ENCODE results near the gene NDUFS8.

NDUFS8 gene

DNA sequence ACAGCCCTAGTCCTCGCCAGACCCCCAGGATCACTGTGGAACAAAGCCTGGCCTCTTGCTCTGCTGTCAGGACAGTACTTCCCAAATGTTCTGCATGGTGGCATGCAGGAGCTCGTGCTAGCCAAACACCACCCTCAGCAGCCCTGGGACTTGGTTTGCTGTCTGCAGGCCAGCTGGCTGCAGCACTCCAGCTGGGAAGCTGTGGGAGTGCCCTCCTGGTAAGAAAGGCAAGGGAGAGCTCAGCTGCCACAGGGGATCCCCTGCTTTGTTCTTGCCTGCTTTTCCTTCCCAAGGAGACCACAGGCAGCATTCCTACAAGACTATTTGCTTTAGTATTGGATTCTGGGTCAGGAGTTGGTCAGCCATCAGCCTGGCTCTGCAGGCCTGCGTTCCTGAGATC lies 36.3 kb downstream of the NDUFS8 start:
- in situ Hi-C loops (cut with HindIII; ENCODE audit: low sequenced_read_pairs) = no loop called here
- TF ChIP-seq, protein P1, sequence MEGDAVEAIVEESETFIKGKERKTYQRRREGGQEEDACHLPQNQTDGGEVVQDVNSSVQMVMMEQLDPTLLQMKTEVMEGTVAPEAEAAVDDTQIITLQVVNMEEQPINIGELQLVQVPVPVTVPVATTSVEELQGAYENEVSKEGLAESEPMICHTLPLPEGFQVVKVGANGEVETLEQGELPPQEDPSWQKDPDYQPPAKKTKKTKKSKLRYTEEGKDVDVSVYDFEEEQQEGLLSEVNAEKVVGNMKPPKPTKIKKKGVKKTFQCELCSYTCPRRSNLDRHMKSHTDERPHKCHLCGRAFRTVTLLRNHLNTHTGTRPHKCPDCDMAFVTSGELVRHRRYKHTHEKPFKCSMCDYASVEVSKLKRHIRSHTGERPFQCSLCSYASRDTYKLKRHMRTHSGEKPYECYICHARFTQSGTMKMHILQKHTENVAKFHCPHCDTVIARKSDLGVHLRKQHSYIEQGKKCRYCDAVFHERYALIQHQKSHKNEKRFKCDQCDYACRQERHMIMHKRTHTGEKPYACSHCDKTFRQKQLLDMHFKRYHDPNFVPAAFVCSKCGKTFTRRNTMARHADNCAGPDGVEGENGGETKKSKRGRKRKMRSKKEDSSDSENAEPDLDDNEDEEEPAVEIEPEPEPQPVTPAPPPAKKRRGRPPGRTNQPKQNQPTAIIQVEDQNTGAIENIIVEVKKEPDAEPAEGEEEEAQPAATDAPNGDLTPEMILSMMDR (IDR thresholded peaks at IDR 0.05; ENCODE audit: low read depth, low read length) = no peak
- DNase-seq (ENCODE audit: low read depth, low spot score) = peak; percentile 68
- H3K4me3 ChIP-seq (ENCODE audit: low read depth, low read length) = no peak overlapping the region

- no peak overlapping the region for H3K4me3 ChIP-seq (ENCODE audit: low read depth, low read length)
- TF ChIP-seq, protein P1 (IDR thresholded peaks at IDR 0.05; ENCODE audit: low read depth, low read length) = no peak
- no peak for DNase-seq (ENCODE audit: low read depth, low spot score)
- in situ Hi-C loops (cut with HindIII; ENCODE audit: low sequenced_read_pairs) = no loop called here
Observed at GRCh38 chr11:68067991-68068390, 37.5 kb downstream of the NDUFS8 start.

DNA sequence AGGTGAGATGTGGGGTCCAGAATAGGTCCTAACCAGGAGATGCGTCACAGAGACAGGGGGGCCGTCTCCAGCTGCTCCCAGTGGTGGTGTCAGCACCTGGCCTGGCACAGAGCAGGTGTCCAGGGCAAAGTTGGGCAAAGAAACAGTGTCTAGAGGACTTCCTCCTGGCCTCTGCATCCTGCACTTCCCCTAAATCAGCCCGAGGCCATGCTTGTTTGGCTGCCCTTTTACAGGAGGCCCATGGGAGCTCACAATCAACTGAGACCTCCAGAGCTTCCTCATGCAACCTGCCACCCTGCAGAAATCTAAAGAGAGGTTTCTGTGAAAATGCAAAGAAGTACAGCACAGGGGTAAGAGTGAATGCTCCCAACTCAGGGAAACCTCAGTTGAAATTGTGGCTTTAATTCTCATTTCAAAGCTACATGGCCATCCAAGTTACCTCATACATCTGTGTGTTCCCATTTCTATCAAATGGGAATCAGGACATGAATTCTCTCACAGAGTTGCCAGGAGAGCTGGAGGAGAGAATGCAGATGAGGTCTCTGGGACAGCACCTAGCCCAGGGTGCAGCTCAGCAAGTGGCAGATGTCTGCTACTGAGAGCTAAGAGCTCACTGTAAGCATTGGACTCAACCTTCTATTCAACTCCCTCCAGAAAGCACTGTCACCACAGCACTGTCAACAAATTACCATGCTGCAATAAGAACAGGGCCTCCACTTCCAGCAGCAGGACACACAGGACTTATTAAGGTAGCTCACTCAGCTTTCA lies 41.0 kb downstream of the NDUFS8 start:
- H3K4me3 ChIP-seq (ENCODE audit: low read depth, low read length) = no peak overlapping the region
- TF ChIP-seq, protein P1 (IDR thresholded peaks at IDR 0.05; ENCODE audit: low read depth, low read length) = no peak
- DNase-seq (ENCODE audit: low read depth, low spot score) = no peak
- in situ Hi-C loops (cut with HindIII; ENCODE audit: low sequenced_read_pairs) = no loop called here

- no peak for DNase-seq (ENCODE audit: low read depth, low spot score)
- in situ Hi-C loops (cut with HindIII; ENCODE audit: low sequenced_read_pairs) = no loop called here
- TF ChIP-seq, protein P1 (IDR thresholded peaks at IDR 0.05; ENCODE audit: low read depth, low read length) = no peak
- no peak overlapping the region for H3K4me3 ChIP-seq (ENCODE audit: low read depth, low read length)
Observed at GRCh38 chr11:68074584-68075352, 44.3 kb downstream of the NDUFS8 start.

DNA sequence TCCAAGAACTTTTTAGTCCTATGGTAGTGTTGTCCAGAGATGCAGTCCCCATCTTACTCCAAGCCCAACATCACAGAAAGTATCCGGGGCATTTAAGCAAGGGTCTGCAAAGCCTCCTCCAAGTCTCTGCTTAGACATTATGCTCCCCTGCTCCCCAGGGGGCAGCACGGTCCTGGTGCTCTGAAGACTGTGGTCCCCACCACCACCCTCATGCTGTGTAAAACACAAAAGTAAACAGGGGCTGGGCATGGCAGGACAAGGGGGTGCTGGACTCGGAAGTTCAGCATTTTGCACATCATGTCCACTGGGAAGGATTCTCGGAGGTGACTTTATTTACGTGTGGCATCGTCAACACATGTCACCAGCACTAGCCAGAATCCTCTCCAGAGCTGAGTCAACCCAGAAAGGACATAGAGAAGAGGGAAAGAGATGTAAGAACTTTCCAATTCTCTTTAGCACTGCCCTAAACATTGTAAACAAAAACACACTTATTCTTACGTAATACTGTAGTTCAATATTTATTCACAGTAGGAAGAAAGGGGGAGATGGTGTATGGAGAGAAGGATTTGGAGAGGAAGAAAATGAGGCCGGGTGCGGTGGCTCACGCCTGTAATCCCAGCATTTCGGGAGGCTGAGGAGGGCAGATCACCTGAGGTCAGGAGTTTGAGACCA lies 46.0 kb downstream of the NDUFS8 start:
- TF ChIP-seq, protein P1 (IDR thresholded peaks at IDR 0.05; ENCODE audit: low read depth, low read length) = no peak
- H3K4me3 ChIP-seq (ENCODE audit: low read depth, low read length) = no peak overlapping the region
- no peak for DNase-seq (ENCODE audit: low read depth, low spot score)
- in situ Hi-C loops (cut with HindIII; ENCODE audit: low sequenced_read_pairs) = no loop called here
